ENCODE measurements around the gene TPP2. TPM values are rescaled to one million over a fixed set of nuclear protein-coding genes. Genes with fewer than 3 reads are reported as not detected.

Gene TPP2
- total RNA-seq, 3 donors from 2014 or later: 50.2 to 62.9 (median 51.8) TPM

DNA sequence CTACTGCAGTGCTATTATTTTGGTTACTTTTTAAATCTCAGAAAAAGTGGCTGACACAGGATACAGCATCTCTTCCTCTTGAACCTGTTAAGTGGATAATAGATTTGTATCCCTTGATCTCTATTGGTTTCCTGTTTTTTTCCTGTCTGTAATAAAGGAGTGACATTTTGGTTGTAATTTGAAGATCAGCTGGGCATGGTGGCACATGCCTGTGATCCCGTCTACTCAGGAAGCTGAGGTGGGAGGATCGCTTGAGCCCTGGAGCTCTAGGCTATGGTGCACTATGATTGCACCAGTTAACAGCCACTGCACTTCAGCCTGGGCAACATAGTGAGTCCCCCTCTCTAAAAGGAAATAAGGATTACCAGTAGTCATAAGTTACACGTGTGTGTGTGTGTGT is 51.3 kb downstream of the TPP2 start:
- no peak overlapping the region for H3K27ac ChIP-seq
- no peak for TF ChIP-seq POLR2AphosphoS5 (IDR thresholded peaks at IDR 0.05)
- TF ChIP-seq POLR2A (IDR thresholded peaks at IDR 0.05): no peak
- TF ChIP-seq, protein P1, sequence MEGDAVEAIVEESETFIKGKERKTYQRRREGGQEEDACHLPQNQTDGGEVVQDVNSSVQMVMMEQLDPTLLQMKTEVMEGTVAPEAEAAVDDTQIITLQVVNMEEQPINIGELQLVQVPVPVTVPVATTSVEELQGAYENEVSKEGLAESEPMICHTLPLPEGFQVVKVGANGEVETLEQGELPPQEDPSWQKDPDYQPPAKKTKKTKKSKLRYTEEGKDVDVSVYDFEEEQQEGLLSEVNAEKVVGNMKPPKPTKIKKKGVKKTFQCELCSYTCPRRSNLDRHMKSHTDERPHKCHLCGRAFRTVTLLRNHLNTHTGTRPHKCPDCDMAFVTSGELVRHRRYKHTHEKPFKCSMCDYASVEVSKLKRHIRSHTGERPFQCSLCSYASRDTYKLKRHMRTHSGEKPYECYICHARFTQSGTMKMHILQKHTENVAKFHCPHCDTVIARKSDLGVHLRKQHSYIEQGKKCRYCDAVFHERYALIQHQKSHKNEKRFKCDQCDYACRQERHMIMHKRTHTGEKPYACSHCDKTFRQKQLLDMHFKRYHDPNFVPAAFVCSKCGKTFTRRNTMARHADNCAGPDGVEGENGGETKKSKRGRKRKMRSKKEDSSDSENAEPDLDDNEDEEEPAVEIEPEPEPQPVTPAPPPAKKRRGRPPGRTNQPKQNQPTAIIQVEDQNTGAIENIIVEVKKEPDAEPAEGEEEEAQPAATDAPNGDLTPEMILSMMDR (IDR thresholded peaks at IDR 0.05): no peak

DNA sequence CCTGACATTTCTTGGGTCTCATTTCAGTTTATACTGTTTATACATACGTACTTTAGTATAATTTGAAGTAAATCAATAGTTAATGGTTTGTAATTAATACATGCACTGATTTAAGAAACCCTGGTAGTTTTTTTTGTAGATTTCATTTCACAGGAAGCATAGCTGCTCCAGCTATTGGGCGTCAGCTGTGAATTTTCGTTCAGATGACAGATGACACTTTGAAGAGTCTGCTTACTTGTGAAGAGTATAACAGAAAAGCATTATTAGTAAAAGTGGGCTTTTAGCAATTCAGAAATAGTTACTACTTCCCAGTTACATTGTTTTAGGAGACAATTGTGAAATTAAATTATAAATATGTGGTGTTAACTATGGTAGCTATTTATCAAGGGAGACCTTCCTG is 53.7 kb downstream of the TPP2 start:
- no peak overlapping the region for H3K4me3 ChIP-seq
- H3K27ac ChIP-seq: no peak overlapping the region
- intact Hi-C loops (cut with DNase I; ENCODE audit: low total_unique reads): loop anchor here (5.0 kb wide), 1 partner anchor 768 kb away; no protein-coding TSS in a partner anchor
- H3K27me3 ChIP-seq: no peaks in the 10 kb centered on the region
- H3K9me3 ChIP-seq: no peaks in the 10 kb centered on the region
- no peak for DNase-seq (ENCODE audit: low spot score in 2 of 2)
- no peak for TF ChIP-seq POLR2A (IDR thresholded peaks at IDR 0.05)
- TF ChIP-seq, protein P1 (IDR thresholded peaks at IDR 0.05): no peak
- no peak for TF ChIP-seq POLR2AphosphoS5 (IDR thresholded peaks at IDR 0.05)
- no peaks in the 10 kb centered on the region for H3K4me1 ChIP-seq
- H3K36me3 ChIP-seq: peaks cover 18% of the 10 kb centered on the region

More for the DNA sequence above, 51.3 kb downstream of the TPP2 start:
- Histone ChIP-seq H3K27me3 (no peaks in the 10 kb centered on the region), H3K4me1 (no peaks in the 10 kb centered on the region), H3K36me3 (peaks cover 31% of the 10 kb centered on the region), H3K9me3 (no peaks in the 10 kb centered on the region), H3K4me3 (no peak overlapping the region)
- no peak for DNase-seq (ENCODE audit: low spot score in 2 of 2)
- intact Hi-C loops (cut with DNase I; ENCODE audit: low total_unique reads): no loop called here

DNA sequence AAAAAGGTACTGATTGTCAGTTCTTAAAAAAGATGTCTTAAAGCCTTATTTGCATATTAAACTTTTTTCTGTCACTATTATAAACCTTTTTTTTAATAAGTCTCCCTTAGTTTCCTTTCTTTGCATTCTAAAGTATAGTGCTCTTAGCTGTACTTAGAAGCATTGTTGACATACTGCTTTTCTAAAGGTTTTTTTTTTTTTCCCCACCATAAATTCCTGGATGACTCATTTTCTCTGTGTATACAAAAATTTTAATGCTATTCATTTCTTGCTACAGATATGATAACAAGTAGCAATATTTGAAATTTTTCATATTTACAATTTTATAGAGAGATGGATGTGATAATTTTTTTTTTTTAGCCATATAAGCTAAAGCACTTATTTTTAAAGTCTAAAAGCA is 54.6 kb downstream of the TPP2 start:
- Histone ChIP-seq H3K27ac (no peak overlapping the region), H3K4me3 (no peak overlapping the region), H3K4me1 (no peaks in the 10 kb centered on the region), H3K36me3 (peaks cover 15% of the 10 kb centered on the region), H3K9me3 (no peaks in the 10 kb centered on the region), H3K27me3 (no peaks in the 10 kb centered on the region)
- intact Hi-C loops (cut with DNase I; ENCODE audit: low total_unique reads): loop anchor here (5.0 kb wide), 1 partner anchor 769 kb away; no protein-coding TSS in a partner anchor
- no peak for DNase-seq (ENCODE audit: low spot score in 2 of 2)
- TF ChIP-seq, protein P1 (IDR thresholded peaks at IDR 0.05): no peak
- TF ChIP-seq POLR2A (IDR thresholded peaks at IDR 0.05) (no peak), POLR2AphosphoS5 (IDR thresholded peaks at IDR 0.05) (no peak)

DNA sequence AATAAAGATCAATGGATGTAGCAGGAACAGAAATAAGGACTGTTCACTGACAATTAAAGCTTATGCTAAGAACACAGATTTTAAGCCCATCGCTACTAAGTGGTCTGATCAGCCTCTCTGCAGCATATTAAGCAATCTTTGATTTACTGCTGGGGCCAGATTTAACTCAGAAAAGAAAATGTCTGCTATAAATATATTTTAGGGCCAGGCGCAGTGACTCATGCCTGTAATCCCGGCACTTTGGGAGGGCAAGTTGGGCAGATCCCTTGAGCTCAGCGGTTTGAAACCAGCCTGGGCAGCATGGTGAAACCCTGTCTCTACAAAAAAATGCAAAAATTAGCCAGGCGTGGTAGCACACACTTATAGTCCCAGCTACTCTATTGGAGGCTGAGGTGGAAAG is 55.1 kb downstream of the TPP2 start:
- Histone ChIP-seq H3K9me3 (no peaks in the 10 kb centered on the region), H3K36me3 (peaks cover 13% of the 10 kb centered on the region), H3K27me3 (no peaks in the 10 kb centered on the region), H3K4me1 (no peaks in the 10 kb centered on the region), H3K27ac (no peak overlapping the region), H3K4me3 (no peak overlapping the region)
- intact Hi-C loops (cut with DNase I; ENCODE audit: low total_unique reads): loop anchor here (5.0 kb wide), 1 partner anchor 770 kb away; no protein-coding TSS in a partner anchor
- TF ChIP-seq, protein P1 (IDR thresholded peaks at IDR 0.05): no peak
- TF ChIP-seq POLR2AphosphoS5 (IDR thresholded peaks at IDR 0.05): no peak
- DNase-seq (ENCODE audit: low spot score in 2 of 2): no peak

DNA sequence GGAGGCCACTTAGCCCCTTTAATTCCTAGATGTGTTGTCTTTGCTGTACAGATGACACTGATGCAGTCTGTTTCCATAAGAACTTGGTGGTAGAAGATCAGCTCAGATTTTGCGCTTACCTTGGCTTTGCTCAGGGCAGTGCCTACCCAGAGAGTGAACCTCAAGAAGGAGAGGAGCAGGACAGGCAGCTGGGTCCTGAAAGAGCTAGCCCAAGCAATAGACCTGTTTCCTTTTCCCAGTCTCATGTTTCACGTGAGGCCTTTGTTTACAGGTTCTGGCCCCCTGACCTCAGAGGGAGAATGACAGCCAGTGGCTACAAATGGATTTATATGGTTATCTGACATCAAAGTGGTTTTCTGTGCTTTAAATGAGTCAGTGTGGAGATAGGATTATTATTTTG is 58.0 kb downstream of the TPP2 start:
- H3K27ac ChIP-seq: no peak overlapping the region
- intact Hi-C loops (cut with DNase I; ENCODE audit: low total_unique reads): loop anchor here (5.0 kb wide), 1 partner anchor 772 kb away; no protein-coding TSS in a partner anchor
- H3K36me3 ChIP-seq: no peaks in the 10 kb centered on the region

More for the DNA sequence above, 58.0 kb downstream of the TPP2 start:
- DNase-seq (ENCODE audit: low spot score in 2 of 2): no peak
- Histone ChIP-seq H3K27me3 (no peaks in the 10 kb centered on the region), H3K4me1 (no peaks in the 10 kb centered on the region), H3K4me3 (no peak overlapping the region), H3K9me3 (no peaks in the 10 kb centered on the region)
- TF ChIP-seq POLR2A (IDR thresholded peaks at IDR 0.05): no peak
- no peak for TF ChIP-seq POLR2AphosphoS5 (IDR thresholded peaks at IDR 0.05)
- TF ChIP-seq, protein P1 (IDR thresholded peaks at IDR 0.05): no peak

All from breast epithelium (tissue), 4 donors.